A673 (cell line): Measurements from ENCODE around the gene PRPH2. TPM values are rescaled to one million over a fixed set of nuclear protein-coding genes. Genes with fewer than 3 reads are reported as not detected.
A peak's percentile ranks its signal among the peaks of the same experiment; 100 is the strongest.

Experiments
- BruUV-seq: library from RNA; stranded (reverse); fragments of 400-500 nt; replicated peaks from 2 replicates; lab custom pipeline; 2021; lab: Mats Ljungman, UMichigan
- CTCF ChIA-PET: fragments of 300-600 bp; sonication (Branson Sonifier 250); formaldehyde crosslinking; loops from one replicate; lab custom pipeline; 2022; ENCODE audit warnings: antibody characterized with exemption; lab: Charles Lee
- POLR2A ChIA-PET: fragments of 300-600 bp; sonication (Branson Sonifier 250); formaldehyde crosslinking; loops from one replicate; lab custom pipeline; 2022; ENCODE audit warnings: antibody characterized with exemption; ENCODE audit not compliant: low non-redundant PET; lab: Charles Lee
- DNase-seq: peaks from one replicate; pipeline ENCODE4 v3.0.0-alpha.2; 2015; ENCODE audit warnings: low spot score
- H3K27ac ChIP-seq: fragments of 200-600 bp; sonication (generic); 2 replicates; pipeline ENCODE4 v1.5.1; 2016; ENCODE audit warnings: mixed run types, low read depth, mild to moderate bottlenecking, mixed read lengths, antibody characterized with exemption, low read length; ENCODE audit not compliant: poor library complexity, severe bottlenecking
- H3K27me3 ChIP-seq: fragments of 200-600 bp; sonication (generic); replicated peaks from 2 replicates; pipeline ENCODE4 v1.6.1; 2017; ENCODE audit warnings: mixed run types, low read depth, mild to moderate bottlenecking, mixed read lengths, antibody characterized with exemption, low read length; ENCODE audit not compliant: insufficient read depth, poor library complexity
- H3K36me3 ChIP-seq: fragments of 200-600 bp; sonication (generic); 2 replicates; pipeline ENCODE4 v1.6.1; 2016; ENCODE audit warnings: mixed run types, mild to moderate bottlenecking, mixed read lengths, antibody characterized with exemption, low read length; ENCODE audit not compliant: insufficient read depth, poor library complexity, severe bottlenecking
- H3K4me1 ChIP-seq: fragments of 200-600 bp; sonication (generic); 2 replicates; pipeline ENCODE4 v1.6.1; 2017; ENCODE audit warnings: mixed run types, mild to moderate bottlenecking, mixed read lengths, antibody characterized with exemption, low read length; ENCODE audit not compliant: insufficient read depth, poor library complexity, severe bottlenecking
- H3K4me3 ChIP-seq: fragments of 200-600 bp; sonication (generic); 2 replicates; pipeline ENCODE4 v1.5.1; 2016; ENCODE audit warnings: low read depth, mixed run types, mild to moderate bottlenecking, mixed read lengths, low read length; ENCODE audit not compliant: poor library complexity, severe bottlenecking
- H3K9me3 ChIP-seq: fragments of 200-600 bp; sonication (generic); 2 replicates; pipeline ENCODE4 v1.6.1; 2016; ENCODE audit warnings: mixed run types, low read depth, mild to moderate bottlenecking, mixed read lengths, antibody characterized with exemption, low read length; ENCODE audit not compliant: poor library complexity, severe bottlenecking
- CTCF ChIP-seq: fragments of 300-800, 200-600 bp; sonication (generic); conservative IDR thresholded peaks from 2 replicates; pipeline ENCODE4 v1.5.1; 2017; ENCODE audit warnings: low read depth, mild to moderate bottlenecking, antibody characterized with exemption, low read length, moderate library complexity, mixed read lengths
- EZH2 ChIP-seq: fragments of 200-600 bp; sonication (generic); IDR thresholded peaks from 2 replicates; pipeline ENCODE4 v1.6.1; 2017; ENCODE audit warnings: borderline replicate concordance, low read depth, mild to moderate bottlenecking, mixed read lengths, antibody characterized with exemption, low read length; ENCODE audit not compliant: poor library complexity, severe bottlenecking
- intact Hi-C: fragments of 100-400 bp; cut with micrococcal nuclease; formaldehyde crosslinking; loops from one replicate; pipeline ENCODE4 v1.10.0; 2022; ENCODE audit not compliant: unreplicated experiment
- total RNA-seq: library from RNA; stranded (reverse); gene quantifications from 2 replicates; pipeline ENCODE4 v1.2.3, GENCODE V29; 2021

The PRPH2 gene
- total RNA-seq, 1 experiment from 2014 or later = 0.41 TPM

GRCh38 chr6:42745640-42746462, 23.5 kb upstream of the PRPH2 start, which contains the start of gene TBCC:
Gene TBCC (minus strand): TSS chr6:42746103. CDS start chr6:42746073, 30 bp downstream.
- Histone ChIP-seq H3K27ac (peak within 1 kb of the TSS; percentile 97), H3K27me3 (no peaks in the 10 kb centered on the region), H3K36me3 (no peaks in the 10 kb centered on the region), H3K4me1 (peaks cover 43% of the 10 kb centered on the region), H3K4me3 (peak within 1 kb of the TSS; percentile 98), H3K9me3 (no peaks in the 10 kb centered on the region)
- TSS peak; percentile 82 for BruUV-seq
- POLR2A ChIA-PET = interaction anchor here (0.7 to 2.3 kb wide), 4 partner anchors 9 to 1321 kb away, joined by 3 to 40 read pairs (median 4); partner anchors contain the start of gene BICRAL
- peak; percentile 99 for DNase-seq
- no peak for TF ChIP-seq EZH2
- TF ChIP-seq CTCF = no peak
- CTCF ChIA-PET = interaction anchor here (0.6 kb wide), 2 partner anchors 785 to 1623 kb away, joined by 4 to 5 read pairs; no protein-coding TSS in a partner anchor
- intact Hi-C loops = loop anchor here (1.0 to 2.0 kb wide), 2 partner anchors 36 to 131 kb away; partner anchors contain the start of gene BICRAL

GRCh38 chr6:42745083-42745639, 22.8 kb upstream of the PRPH2 start:
- Histone ChIP-seq H3K9me3 (no peaks in the 10 kb centered on the region), H3K27me3 (no peaks in the 10 kb centered on the region), H3K36me3 (no peaks in the 10 kb centered on the region), H3K27ac (peak overlapping the region; percentile 97), H3K4me3 (peak overlapping the region; percentile 98), H3K4me1 (peaks cover 48% of the 10 kb centered on the region)
- TF ChIP-seq EZH2 (no peak), CTCF (no peak)
- no TSS peak for BruUV-seq
- ChIA-PET CTCF (no interaction called here), POLR2A (interaction anchor here (0.7 to 2.3 kb wide), 2 partner anchors 37 to 125 kb away, joined by 3 to 40 read pairs; partner anchors contain the start of gene BICRAL)
- intact Hi-C loops = no loop called here
- peak; percentile 26 for DNase-seq

DNA sequence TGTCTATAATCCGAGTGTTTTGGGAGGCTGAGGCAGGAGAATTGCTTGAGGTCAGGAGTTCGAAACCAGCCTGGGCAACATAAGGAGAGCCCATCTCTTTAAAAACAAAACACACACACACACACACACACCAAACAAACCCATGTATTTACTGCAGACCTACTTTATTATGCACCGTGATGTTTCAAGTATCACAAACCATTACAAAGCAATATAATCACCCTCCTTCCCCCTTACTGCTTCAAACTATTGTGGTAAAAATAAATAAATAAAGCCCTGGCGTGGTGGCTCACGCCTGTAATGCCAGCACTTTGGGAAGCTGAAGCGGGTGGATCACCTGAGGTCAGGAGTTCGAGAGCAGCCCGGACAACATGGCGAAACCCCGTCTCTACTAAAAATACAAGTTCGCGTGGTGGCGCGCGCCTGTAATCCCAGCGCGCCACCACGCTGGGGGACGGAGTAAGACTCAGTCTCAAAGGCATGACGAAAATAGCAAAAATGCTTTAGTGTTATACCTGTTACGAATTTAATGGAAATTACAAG, 22.0 kb upstream of the PRPH2 start:
- ChIA-PET CTCF (no interaction called here), POLR2A (no interaction called here)
- H3K9me3 ChIP-seq = no peaks in the 10 kb centered on the region
- intact Hi-C loops = no loop called here
- H3K4me3 ChIP-seq = peak overlapping the region; percentile 98
- peak overlapping the region; percentile 97 for H3K27ac ChIP-seq
- no peaks in the 10 kb centered on the region for H3K27me3 ChIP-seq
- no peak for TF ChIP-seq EZH2
- peak; percentile 34; the same call in 1 of the 2 replicates for TF ChIP-seq CTCF
- H3K36me3 ChIP-seq = no peaks in the 10 kb centered on the region
- peaks cover 48% of the 10 kb centered on the region for H3K4me1 ChIP-seq
- DNase-seq = peak; percentile 45
- no TSS peak for BruUV-seq
